Occipital lobe (tissue), 2 donors: ENCODE measurements around the gene C16orf86. TPM values are rescaled to one million over a fixed set of nuclear protein-coding genes. Genes with fewer than 3 reads are reported as not detected.
"Not testable (repeated sequence)": the region's sequence is repeated elsewhere in the genome, so short reads cannot be mapped to it uniquely, and the experiment has no call there.

Experiments
- DNase-seq: peaks from one replicate; lab custom pipeline; 2025; lab: John Stamatoyannopoulos, UW
- total RNA-seq: library from RNA; depleted of rRNA; stranded (reverse); fragments of >200 nt; gene quantifications from one replicate; pipeline ENCODE4 v1.2.3, GENCODE V29; 2014

The C16orf86 gene
- total RNA-seq, 1 donor from 2014 or later, result 3.1 TPM

DNA sequence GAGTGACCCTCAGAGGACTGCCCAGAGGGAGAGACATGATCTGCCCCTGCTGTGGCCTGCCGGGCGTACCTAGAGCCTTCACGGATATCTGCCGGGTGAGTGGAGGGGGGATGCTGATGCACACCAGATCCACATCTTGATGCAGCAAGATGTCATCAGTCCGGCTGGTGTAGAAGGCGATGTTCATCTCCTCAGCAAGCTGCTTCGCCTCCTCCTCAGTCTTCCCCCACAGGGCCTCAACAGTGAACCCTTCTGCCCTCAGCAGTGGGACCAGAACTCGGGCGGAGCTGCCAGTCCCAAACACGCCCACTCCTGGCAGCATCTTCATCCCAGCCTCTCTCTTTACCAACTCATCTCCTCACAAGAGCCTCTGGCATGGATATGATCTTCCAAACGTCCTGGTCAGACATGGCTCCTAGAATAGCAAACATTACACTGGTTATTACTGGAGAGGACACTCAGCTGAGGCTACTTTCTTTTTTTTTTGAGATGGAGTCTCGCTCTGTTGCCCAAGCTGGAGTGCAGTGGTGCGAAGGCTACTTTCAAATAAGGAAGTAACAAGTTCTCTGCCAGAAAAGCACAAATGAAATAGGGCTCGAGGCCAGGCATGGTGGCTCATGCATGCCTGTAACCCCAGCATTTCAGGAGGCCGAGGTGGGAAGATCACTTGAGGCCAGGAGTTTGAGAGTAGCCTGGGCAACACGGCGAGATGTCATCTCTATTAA, 18.9 kb downstream of the C16orf86 start:
- no peak for DNase-seq

DNA sequence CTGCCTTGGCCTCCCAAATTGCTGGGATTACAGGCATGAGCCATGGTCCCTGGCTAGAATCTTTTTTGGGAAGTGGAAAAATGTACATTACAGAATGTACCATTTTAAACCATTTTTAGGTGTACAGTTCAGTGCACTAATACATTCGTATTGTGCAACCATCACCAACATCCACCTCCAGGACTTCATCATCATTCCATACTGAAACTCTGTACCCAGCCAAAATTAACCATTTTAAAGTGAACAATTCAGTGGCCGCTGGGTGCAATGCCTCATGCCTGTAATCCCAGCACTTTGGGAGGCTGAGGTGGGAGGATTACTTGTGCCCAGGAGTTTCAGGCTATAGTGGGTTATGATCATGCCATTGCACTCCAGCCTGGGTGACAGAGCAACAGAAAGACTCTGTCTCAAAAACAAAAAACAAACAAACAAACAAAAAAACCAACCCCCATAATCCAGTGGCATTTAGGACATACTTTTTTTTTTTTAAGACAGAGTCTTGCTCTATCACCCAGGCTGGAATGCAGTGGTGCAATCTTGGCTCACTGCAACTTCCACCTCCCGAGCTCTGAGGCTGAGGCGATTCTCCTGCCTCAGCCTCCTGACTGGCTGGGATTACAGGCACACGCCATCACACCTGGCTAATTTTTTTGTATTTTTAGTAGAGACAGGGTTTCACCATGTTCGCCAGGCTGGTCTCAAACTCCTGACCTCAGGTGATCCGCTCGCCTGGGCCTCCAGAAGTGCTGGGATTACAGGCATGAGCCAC, 27.1 kb downstream of the C16orf86 start:
- not testable (repeated sequence) for DNase-seq

DNA sequence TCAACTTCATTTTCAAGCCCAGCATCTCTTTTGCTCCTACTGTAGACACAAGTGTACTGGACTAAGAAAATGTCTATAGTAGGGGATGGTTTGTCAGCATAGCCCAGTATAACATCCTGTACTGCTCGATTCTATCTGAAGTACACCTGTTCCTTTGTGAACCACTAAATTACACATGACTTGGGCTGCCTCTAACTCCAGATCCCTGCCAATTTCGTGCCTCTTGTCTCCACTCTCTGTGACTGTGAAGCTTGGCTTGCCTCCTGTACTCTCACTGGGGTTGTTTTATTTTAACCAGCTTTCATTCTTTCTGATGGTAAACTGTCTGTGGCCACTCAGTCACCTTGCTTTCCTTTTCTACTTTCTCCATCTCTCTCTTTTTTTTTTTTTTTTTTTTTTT, 28.0 kb downstream of the C16orf86 start:
- DNase-seq, result no peak

DNA sequence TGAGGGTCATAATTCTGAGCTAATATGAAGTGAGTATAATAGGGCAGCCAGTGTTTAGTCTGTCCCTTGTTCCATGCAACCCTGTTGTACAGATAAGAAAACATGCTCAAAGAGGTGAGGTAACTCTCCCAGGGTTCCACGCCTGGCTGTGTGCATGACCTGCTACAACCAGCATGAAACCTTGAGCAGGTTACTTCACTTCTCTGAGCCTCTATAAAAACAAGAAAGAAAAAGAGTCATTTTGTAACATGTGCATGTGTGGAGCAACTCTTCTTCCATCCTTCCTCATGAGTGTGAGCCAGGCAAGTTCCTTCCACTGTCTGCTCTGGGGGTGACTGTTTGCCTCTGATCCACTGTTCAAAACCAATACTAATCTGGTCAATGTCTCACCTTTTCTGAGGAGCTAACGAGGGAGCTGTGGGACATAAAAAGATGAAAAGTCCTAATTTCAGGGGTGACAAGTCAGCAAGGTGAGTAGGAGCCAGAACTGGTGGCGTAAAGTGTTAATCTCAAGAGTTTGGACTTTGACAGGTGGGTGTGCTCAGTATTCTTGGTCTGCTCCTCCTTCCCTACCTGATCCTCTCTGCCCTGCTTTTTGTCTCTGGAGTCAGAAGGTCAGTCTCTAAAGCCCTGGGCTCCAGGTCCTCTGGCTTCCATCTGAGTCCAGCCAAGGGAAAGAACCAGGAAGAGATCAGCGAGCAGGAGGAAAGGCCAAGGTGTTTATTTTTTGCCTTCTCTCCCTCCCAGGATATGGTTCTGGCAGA, 31.0 kb downstream of the C16orf86 start:
- DNase-seq, result no peak

DNA sequence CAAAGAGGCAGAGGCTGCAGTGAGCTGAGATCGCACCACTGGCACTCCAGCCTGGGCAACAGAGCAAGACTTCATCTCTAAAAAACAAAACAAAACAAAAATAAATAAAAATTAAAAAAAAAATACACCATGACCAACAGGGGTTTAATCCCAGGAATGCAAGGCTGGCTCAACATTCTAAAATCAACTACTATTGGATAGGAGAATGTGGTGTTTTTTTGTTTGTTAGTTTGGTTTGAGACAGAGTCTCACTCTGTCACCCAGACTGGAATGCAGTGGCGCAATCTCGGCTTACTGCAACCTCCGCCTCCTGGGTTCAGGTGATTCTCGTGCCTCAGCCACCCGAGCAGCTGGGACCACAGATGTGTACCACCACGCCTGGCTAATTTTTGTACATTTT, 32.7 kb downstream of the C16orf86 start:
- no peak for DNase-seq

DNA sequence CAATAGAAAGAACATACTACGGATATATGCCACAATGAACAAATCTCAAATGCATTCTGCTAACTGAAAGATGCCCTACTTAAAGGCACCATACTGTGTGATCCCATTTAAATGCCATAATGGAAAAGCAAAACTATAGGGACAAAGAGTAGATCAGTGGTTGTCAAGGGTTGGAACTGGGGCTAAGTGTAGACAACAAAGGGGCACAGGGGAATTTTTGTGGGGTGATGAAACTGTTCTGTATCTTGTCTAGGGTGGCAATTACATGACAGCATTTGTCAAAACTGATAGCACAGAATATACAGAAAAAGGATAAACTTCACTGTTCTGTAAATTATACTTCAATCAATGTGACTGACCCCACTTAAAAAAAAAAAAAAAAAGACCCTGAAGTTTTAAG, 34.8 kb downstream of the C16orf86 start:
- DNase-seq, result no peak

DNA sequence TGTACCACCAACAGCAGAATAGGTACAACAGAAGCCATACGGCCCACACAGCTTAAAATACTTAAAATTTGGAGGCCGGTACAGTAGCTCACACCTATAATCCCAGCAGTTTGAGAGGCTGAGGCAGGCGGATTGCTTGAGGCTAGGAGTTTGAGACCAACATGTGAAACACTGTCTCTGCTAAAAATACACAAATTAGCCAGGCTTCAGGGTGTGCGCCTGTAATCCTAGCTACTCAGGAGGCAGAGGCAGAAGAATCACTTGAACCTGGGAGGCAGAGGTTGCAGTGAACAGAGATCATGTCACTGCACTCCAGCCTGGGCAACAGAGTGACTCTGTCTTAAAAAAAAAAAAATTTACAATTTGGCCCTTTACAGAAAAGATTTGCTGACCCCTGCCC, 35.5 kb downstream of the C16orf86 start:
- DNase-seq, result no peak

DNA sequence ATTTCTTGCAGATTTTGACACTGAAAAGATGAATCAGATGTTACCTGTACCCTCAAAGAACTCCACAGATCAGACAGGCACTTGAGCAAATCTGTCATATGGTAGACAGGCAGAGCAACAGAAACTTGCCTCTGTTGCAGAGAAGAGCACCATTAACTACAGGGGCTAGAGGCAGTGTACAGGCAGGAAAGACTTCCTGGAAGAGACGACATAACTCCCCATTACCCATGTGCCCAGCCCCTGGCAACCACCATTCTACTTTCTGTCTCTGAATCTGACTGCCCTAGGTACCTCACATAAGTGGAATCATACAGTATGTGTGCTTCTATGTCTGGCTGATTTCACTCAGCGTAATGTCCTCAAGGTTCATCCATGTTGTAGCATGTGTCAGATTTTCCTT, 37.0 kb downstream of the C16orf86 start:
- no peak for DNase-seq

DNA sequence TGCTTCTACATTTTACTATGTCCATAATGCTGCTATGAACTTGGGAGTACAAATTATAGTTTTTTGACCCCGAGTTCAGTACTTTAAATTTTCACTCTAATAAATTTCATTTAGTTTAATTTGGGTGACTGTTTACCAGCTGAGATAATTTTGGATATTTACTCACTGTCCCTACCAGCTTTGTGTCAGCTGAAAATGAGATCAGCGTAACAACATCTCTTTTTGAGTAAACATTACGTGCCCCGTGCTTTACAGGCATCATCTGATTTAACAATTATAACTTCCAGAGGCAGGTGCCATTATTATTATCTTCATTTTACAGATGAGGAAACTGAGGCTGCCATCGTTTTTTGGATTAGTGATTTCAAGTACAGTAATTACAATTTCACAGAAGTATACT, 37.5 kb downstream of the C16orf86 start:
- DNase-seq, result no peak

DNA sequence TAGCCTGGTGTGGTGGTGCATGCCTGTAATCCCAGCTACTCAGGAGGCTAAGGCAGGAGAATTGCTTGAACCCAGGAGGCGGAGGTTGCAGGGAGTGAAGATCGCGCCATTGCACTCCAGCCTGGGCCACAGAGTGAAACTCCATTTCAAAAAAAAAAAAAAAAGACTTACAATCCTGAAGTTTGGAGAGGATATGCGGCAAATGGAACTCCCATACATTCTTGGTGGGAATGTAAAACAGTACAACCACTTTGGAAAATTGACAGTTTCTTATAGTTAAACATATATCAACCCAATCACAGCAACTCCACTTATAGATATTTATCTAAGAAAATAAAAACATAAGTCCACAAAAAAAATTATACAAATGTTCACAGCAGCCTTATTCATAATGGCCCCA, 40.6 kb downstream of the C16orf86 start:
- DNase-seq, result no peak

DNA sequence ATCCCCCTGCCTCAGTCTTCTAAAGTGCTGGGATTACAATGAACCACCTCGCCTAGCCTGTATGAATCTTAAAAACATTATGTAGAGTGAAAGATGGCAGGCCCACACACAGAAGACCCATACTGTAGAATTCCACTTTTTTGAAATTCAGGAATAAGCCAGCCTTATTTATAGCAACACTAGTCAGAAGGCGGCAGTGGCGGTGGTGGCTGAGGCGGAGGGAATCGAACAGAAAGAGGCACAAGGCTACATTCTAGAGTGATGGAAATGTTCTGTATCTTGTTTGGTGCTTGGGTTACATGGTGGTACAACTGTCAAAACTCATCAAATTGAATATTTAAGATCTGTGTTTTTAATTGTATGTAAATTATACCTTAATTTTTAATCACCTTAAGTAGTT, 41.2 kb downstream of the C16orf86 start:
- no peak for DNase-seq

DNA sequence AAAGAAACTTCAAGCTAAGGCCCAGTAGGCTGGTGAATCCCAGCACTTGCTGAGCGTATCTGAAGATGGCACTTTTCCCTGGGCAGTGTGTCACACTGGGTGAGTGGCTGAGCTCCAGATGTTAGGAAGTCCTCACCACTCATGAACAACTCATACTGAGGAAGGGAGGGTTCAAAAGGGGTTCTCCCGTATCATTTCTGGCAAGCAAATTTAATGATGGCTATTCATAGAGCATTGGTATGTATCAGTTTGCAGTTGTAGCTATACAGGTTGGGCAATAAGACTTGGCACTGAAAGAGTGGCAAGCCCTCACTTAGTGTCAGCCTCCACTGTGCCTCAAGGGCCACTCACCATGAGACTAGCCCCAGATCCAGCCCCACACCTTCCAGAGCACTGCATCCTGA, 41.8 kb downstream of the C16orf86 start:
- no peak for DNase-seq

DNA sequence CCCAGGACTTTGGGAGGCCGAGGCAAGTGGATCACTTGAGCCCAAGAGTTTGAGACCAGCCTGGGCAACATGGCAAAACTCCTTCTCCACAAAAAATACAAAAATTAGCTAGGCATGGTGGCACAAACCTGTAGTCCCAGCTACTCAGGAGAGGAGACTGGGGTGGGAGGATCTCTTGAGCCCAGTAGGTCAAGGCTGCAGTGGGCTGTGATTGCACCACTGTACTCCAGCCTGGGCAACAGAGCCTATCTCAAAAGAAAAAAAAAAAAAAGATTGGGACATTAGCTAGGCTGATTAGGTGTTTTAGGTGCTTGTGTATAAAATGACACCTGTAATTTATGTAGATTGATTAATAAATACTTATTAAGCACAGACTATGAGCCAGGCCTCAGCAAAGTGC, 42.4 kb downstream of the C16orf86 start:
- DNase-seq, result no peak

DNA sequence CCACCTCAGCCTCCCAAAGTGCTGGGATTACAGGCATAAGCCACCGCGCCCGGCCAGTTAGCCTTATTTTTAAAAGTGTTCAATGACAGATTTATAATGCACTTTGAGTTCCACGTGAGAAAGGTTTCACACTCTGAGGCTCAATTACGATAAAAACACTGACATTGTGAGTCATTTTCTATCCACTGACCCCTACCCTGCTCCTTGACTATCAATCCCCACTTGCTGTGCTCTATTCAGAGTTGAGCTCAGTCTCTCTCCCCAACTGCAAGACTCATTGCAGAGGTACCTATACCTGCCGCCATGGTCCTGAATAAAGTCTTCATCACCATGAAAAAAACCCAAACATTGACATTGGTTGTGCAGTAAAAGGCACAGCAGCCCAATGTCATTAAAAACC, 44.0 kb downstream of the C16orf86 start:
- DNase-seq, result no peak

DNA sequence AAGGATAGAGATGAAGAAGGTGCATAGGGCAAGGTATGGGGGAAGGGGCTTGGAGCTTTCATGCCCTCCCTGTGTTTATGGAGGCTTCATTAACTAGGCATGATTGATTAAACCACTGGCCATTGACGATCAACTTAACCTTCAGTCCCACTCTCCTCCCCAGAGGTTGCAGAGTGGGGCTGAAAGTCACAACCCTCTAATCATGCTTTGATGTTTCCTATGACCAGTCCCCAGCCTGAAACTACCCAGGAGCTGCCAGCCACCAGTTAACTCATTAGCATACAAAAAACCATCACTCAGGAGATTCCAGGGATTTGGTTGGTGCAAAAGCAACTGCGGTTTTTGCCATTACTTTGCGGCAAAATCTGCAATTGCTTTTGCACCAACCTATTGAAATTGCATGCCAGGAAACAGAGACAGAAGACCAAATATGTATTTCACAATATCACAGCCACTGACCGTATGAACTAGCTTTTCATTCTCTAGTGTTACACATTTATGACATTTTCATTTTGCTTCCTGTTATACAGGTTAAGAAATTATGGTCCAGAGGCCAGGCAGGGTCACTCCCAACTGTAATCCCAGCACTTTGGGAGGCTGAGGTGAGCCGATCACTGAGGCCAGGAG, 47.1 kb downstream of the C16orf86 start:
- DNase-seq, result no peak

DNA sequence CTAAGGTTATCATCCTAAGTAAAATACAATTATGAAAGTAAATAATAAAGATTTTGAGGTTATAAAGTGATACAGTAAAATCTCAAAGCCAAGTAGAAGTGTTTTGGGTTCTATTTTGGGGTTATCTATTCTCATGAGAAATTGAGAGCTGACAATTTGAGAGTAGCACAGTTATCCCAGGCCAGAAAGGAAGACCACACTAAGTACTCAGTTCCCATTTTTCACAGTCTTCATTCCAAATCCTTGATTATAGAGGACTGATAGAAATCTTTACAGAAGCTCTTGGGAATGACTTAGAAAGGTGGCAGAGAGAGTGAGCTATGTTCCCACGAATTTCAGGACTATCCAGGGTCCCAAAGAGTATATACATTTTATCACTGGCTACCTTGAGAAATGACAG, 47.9 kb downstream of the C16orf86 start:
- no peak for DNase-seq

DNA sequence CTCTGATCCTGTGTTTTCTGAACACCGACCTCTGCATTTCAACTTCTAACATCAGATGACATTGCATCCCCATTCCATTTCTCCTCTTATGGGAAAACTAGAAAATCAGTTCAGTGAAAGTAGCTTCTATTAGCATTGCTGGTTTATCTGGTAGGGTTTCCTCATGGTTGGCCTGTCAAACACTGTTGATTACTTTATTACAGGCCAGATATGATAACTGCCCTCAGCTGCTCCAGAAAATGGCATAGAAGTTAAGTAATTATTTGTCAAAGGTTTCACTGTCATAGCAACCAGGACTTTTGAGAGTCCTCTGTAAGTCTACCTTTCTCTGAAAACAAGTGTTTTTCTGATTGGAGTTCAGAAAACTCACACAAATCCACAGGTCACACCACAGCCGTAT, 49.5 kb downstream of the C16orf86 start:
- no peak for DNase-seq

Other genes with a start within 250 kb of the C16orf86 start
- not detected for gene HSD11B2, start 235.7 kb upstream of the C16orf86 start, total RNA-seq
- gene ATP6V0D1, start 185.7 kb upstream of the C16orf86 start, total RNA-seq, result 63.0 TPM
- not detected for gene AGRP, start 183.3 kb upstream of the C16orf86 start, total RNA-seq
- 26.2 TPM for gene RIPOR1, start 138.0 kb upstream of the C16orf86 start, total RNA-seq
- gene CTCF, start 104.3 kb upstream of the C16orf86 start, total RNA-seq, result 54.0 TPM
- gene CARMIL2, start 21.7 kb upstream of the C16orf86 start, total RNA-seq, result 3.1 TPM
- 17.6 TPM for gene ACD, start 6.6 kb upstream of the C16orf86 start, total RNA-seq
- gene PARD6A, start 5.9 kb upstream of the C16orf86 start, total RNA-seq, result 8.3 TPM
- 6.2 TPM for gene ENKD1, start 64 bp upstream of the C16orf86 start, total RNA-seq
- 51.5 TPM for gene GFOD2, start 52.5 kb downstream of the C16orf86 start, total RNA-seq
- gene RANBP10, start 139.7 kb downstream of the C16orf86 start, total RNA-seq, result 4.4 TPM
- gene TSNAXIP1, start 140.1 kb downstream of the C16orf86 start, total RNA-seq, result 3.7 TPM
- gene THAP11, start 175.5 kb downstream of the C16orf86 start, total RNA-seq, result 25.3 TPM
- 73.2 TPM for gene NUTF2, start 180.1 kb downstream of the C16orf86 start, total RNA-seq
- 19.7 TPM for gene CENPT, start 180.9 kb downstream of the C16orf86 start, total RNA-seq
- gene EDC4, start 206.2 kb downstream of the C16orf86 start, total RNA-seq, result 45.2 TPM
- not detected for gene NRN1L, start 218.1 kb downstream of the C16orf86 start, total RNA-seq
- 5.1 TPM for gene PSKH1, start 226.4 kb downstream of the C16orf86 start, total RNA-seq